Occipital lobe (tissue), 2 donors: ENCODE data around the gene RNF38. TPM values are rescaled to one million over a fixed set of nuclear protein-coding genes. Genes with fewer than 3 reads are reported as not detected.
"Not testable (repeated sequence)": the region's sequence is repeated elsewhere in the genome, so short reads cannot be mapped to it uniquely, and the experiment has no call there.

Source experiments
- DNase-seq: peaks from one replicate; lab custom pipeline; 2025; lab: John Stamatoyannopoulos, UW
- total RNA-seq: library from RNA; depleted of rRNA; stranded (reverse); fragments of >200 nt; gene quantifications from one replicate; pipeline ENCODE4 v1.2.3, GENCODE V29; 2014

Gene RNF38
- total RNA-seq, 1 donor from 2014 or later, result 46.8 TPM

DNA sequence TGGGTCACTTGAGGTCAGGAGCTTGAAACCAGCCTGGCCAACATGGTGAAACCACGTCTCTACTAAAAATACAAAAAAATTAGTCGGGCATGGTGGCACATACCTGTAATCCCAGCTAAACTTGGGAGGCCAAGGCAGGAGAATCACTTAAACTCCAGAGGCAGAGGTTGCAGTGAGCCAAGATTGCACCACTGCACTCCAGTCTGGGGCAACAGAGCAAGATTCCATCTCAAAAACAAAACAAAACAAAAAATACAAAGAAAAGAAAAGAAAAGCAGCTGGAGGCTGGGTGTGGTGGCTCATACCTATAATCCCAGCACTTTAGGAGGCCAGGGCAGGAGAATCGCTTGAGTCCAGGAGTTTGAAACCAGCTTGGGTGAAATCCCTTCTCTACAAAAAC, 105.1 kb downstream of the RNF38 start:
- not testable (repeated sequence) for DNase-seq

DNA sequence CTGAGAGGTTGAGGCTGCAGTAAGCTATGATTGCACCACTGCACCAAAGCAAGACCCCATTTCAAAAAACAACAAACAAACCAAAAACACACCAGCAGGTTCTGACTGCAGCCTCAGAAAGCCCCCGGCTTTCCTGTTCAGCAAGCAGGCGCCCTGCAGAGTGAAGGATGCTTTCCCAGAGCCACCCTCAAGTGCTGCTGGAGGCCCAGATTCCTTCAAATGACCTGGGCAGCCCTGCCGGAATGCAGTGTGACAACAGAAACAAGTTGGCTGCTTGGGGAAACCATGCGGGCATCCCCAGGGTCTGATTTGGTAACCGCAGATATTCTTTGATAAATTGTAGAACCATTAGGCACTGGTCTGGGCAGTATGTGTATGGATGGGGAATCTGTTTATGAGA, 106.2 kb downstream of the RNF38 start:
- no peak for DNase-seq

DNA sequence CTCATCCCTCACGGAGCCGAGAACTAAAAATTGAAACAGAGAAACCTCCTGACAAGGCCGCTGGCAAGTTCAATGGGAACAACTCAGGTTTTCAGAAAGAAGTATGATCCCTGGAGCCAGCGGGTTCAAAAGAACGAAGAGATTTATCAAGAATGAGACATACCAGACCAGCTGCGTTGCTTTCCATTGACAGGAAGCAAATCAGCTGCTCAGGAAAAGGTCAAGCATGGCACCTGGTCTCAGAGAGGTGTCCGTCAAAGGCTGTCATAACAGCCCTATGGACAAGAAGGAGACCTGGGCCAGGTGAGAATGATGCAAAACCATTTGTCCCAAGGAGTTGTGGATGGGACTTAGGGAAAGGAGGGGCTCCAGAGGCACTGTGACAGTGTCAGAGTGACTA, 106.9 kb downstream of the RNF38 start:
- DNase-seq, result no peak

- no peak for DNase-seq
These were observed 107.4 kb downstream of the RNF38 start for GRCh38 chr9:36292641-36293040.

- DNase-seq, result no peak
These were observed 109.1 kb downstream of the RNF38 start for GRCh38 chr9:36290996-36291395.

DNA sequence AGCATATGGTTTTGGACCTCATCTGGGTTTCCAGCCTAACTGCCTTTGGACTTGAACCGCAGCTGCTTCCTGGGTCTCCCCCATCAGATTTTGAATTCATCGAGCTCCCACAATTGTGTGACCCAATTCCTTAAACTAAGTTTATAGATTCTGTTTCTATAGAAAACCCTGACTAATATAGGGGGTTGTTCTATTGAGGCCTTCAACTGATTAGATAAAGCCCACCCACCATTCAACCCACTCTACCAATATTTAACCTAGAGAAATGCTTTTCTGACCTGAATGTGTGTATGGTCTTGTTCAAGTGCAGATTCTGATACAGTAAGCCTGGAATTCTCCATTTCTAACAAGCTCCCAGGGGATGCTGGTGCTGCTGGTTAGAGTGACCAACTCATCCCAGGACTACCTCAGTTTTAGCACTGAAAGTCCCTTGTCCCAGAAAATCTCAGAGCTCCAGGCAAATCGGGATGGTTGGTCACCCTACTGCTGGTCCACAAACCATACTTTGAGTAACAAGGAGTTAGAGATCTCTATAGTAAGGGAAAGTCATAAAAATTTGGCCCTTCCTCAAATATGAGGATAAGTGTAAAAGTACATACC, 110.1 kb downstream of the RNF38 start:
- no peak for DNase-seq

DNA sequence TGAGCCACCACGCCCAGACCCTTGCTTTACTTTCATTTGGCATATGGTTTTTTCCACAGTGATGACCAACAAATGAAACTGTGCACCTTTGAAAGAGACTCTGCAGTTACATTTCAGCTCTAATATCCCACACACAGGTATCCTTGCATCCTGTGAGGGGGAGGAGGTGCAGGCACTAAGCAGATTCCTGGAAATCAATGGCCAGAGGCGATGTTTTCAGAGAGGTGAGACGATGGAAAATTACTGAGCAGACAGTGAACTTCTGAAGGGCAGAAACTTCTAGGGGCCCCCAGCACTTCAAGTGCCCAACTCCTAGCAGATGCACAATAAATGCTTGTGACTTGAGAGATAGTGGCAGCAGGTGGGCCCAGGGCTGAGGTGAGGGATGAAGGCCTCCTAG, 112.0 kb downstream of the RNF38 start:
- no peak for DNase-seq

Other genes with a start within 250 kb of the RNF38 start
- not detected for gene CCIN, start 230.9 kb downstream of the RNF38 start, total RNA-seq
- gene CLTA, start 209.3 kb downstream of the RNF38 start, total RNA-seq, result 116 TPM
- 37.9 TPM for gene GNE, start 141.8 kb downstream of the RNF38 start, total RNA-seq
- 5.9 TPM for gene MELK, start 172.6 kb upstream of the RNF38 start, total RNA-seq